ENCODE measurements around the gene ANKRD13C. TPM values are rescaled to one million over a fixed set of nuclear protein-coding genes. Genes with fewer than 3 reads are reported as not detected.

Gene ANKRD13C
- total and polyA plus RNA-seq, 2 donors from 2014 or later: 8.4 to 23.4 TPM

GRCh38 chr1:70228670-70229069 is 125.9 kb downstream of the ANKRD13C start:
- Histone ChIP-seq H3K9ac (ENCODE audit: low read length in 3 of 3) (no peak overlapping the region), H3K27ac (ENCODE audit: low read depth in 2 of 2, low read length in 2 of 2) (no peak overlapping the region), H3K9me3 (ENCODE audit: control insufficient read depth in 2 of 3, insufficient read depth in 1 of 3, low read length in 3 of 3) (no peaks in the 10 kb centered on the region), H3K27me3 (ENCODE audit: control insufficient read depth, insufficient read depth, low read length) (no peaks in the 10 kb centered on the region), H3K4me1 (ENCODE audit: control insufficient read depth in 2 of 3, insufficient read depth in 2 of 3, low read depth in 1 of 3, low read length in 3 of 3) (peaks cover 0 to 10% (median 0%) of the 10 kb centered on the region in 3 donors), H3K4me3 (ENCODE audit: low read length in 3 of 3) (no peak overlapping the region), H3K36me3 (ENCODE audit: control insufficient read depth in 2 of 3, insufficient read depth in 3 of 3, low read length in 3 of 3) (peaks cover 9 to 62% (median 22%) of the 10 kb centered on the region in 3 donors)
- DNase-seq (no peak), FAIRE-seq (no peak)
- intact Hi-C loops (cut with DNase I): no loop called here
- no peak for TF ChIP-seq CTCF (IDR thresholded peaks at IDR 0.05; ENCODE audit: borderline replicate concordance, extremely low read depth, insufficient read depth)

- H3K27me3 ChIP-seq (ENCODE audit: control insufficient read depth, insufficient read depth, low read length): no peaks in the 10 kb centered on the region
- no peak overlapping the region for H3K9ac ChIP-seq (ENCODE audit: low read length in 3 of 3)
- TF ChIP-seq CTCF (IDR thresholded peaks at IDR 0.05; ENCODE audit: borderline replicate concordance, extremely low read depth, insufficient read depth): no peak
- intact Hi-C loops (cut with DNase I): no loop called here
- DNase-seq: no peak
- peaks cover 5 to 23% (median 6%) of the 10 kb centered on the region in 3 donors for H3K4me1 ChIP-seq (ENCODE audit: control insufficient read depth in 2 of 3, insufficient read depth in 2 of 3, low read depth in 1 of 3, low read length in 3 of 3)
- H3K36me3 ChIP-seq (ENCODE audit: control insufficient read depth in 2 of 3, insufficient read depth in 3 of 3, low read length in 3 of 3): peaks cover 10 to 52% (median 20%) of the 10 kb centered on the region in 3 donors
- no peak overlapping the region for H3K4me3 ChIP-seq (ENCODE audit: low read length in 3 of 3)
- FAIRE-seq: no peak
- no peaks in the 10 kb centered on the region for H3K9me3 ChIP-seq (ENCODE audit: control insufficient read depth in 2 of 3, insufficient read depth in 1 of 3, low read length in 3 of 3)
- no peak overlapping the region for H3K27ac ChIP-seq (ENCODE audit: low read depth in 2 of 2, low read length in 2 of 2)
These were observed 127.1 kb downstream of the ANKRD13C start for GRCh38 chr1:70227439-70227838.

GRCh38 chr1:70224954-70225353 is 129.6 kb downstream of the ANKRD13C start:
- Histone ChIP-seq H3K27me3 (ENCODE audit: control insufficient read depth, insufficient read depth, low read length) (no peaks in the 10 kb centered on the region), H3K27ac (ENCODE audit: low read depth in 2 of 2, low read length in 2 of 2) (no peak overlapping the region), H3K36me3 (ENCODE audit: control insufficient read depth in 2 of 3, insufficient read depth in 3 of 3, low read length in 3 of 3) (peaks cover 3 to 28% (median 8%) of the 10 kb centered on the region in 3 donors), H3K9me3 (ENCODE audit: control insufficient read depth in 2 of 3, insufficient read depth in 1 of 3, low read length in 3 of 3) (no peaks in the 10 kb centered on the region), H3K4me3 (ENCODE audit: low read length in 3 of 3) (no peak overlapping the region), H3K4me1 (ENCODE audit: control insufficient read depth in 2 of 3, insufficient read depth in 2 of 3, low read depth in 1 of 3, low read length in 3 of 3) (peaks cover 5 to 27% (median 6%) of the 10 kb centered on the region in 3 donors), H3K9ac (ENCODE audit: low read length in 3 of 3) (no peak overlapping the region)
- FAIRE-seq (no peak), DNase-seq (no peak)
- TF ChIP-seq CTCF (IDR thresholded peaks at IDR 0.05; ENCODE audit: borderline replicate concordance, extremely low read depth, insufficient read depth): no peak
- intact Hi-C loops (cut with DNase I): no loop called here

GRCh38 chr1:70222716-70223235 is 131.7 kb downstream of the ANKRD13C start:
- intact Hi-C loops (cut with DNase I): no loop called here
- H3K27ac ChIP-seq (ENCODE audit: low read depth in 2 of 2, low read length in 2 of 2): peak overlapping the region in 1 of 2 donors; percentile 3
- peak overlapping the region; percentile 33 to 88 (median 86) for H3K4me3 ChIP-seq (ENCODE audit: low read length in 3 of 3)
- DNase-seq: peak in 1 of 5 donors; percentile 3
- peaks cover 5 to 27% (median 6%) of the 10 kb centered on the region in 3 donors for H3K4me1 ChIP-seq (ENCODE audit: control insufficient read depth in 2 of 3, insufficient read depth in 2 of 3, low read depth in 1 of 3, low read length in 3 of 3)
- peaks cover 3 to 12% (median 4%) of the 10 kb centered on the region in 3 donors for H3K36me3 ChIP-seq (ENCODE audit: control insufficient read depth in 2 of 3, insufficient read depth in 3 of 3, low read length in 3 of 3)
- FAIRE-seq: no peak
- H3K9ac ChIP-seq (ENCODE audit: low read length in 3 of 3): peak overlapping the region; percentile 17 to 46 (median 24)
- no peak for TF ChIP-seq CTCF (IDR thresholded peaks at IDR 0.05; ENCODE audit: borderline replicate concordance, extremely low read depth, insufficient read depth)
- H3K27me3 ChIP-seq (ENCODE audit: control insufficient read depth, insufficient read depth, low read length): no peaks in the 10 kb centered on the region
- H3K9me3 ChIP-seq (ENCODE audit: control insufficient read depth in 2 of 3, insufficient read depth in 1 of 3, low read length in 3 of 3): no peaks in the 10 kb centered on the region

Data from kidney (tissue), 14 donors.